ENCODE measurements around the gene NTMT1. TPM values are rescaled to one million over a fixed set of nuclear protein-coding genes. Genes with fewer than 3 reads are reported as not detected.

Gene NTMT1
- polyA plus RNA-seq, 3 donors = 16.0 to 43.9 (median 28.2) TPM

GRCh38 chr9:129623331-129623730, 2.6 kb upstream of the NTMT1 start:
- Histone ChIP-seq H3K79me2 (ENCODE audit: insufficient read depth, low read length) (peaks cover 25% of the 10 kb centered on the region), H2AFZ (ENCODE audit: insufficient read depth, low read depth, low read length, poor library complexity, severe bottlenecking) (no peak overlapping the region), H3K4me1 (ENCODE audit: control insufficient read depth in 1 of 2, insufficient read depth in 2 of 2, low read length in 2 of 2) (peaks cover 59 to 67% of the 10 kb centered on the region in 2 donors), H3K27me3 (ENCODE audit: control insufficient read depth in 2 of 2, insufficient read depth in 2 of 2, low read length in 2 of 2) (peaks cover 19 to 28% of the 10 kb centered on the region in 2 donors), H3K4me3 (replicated peaks in 1 of 3; ENCODE audit: low read depth in 2 of 3, low read length in 3 of 3) (no peak overlapping the region), H3K9ac (ENCODE audit: insufficient read depth, low read length, poor library complexity, severe bottlenecking) (no peak overlapping the region), H3K27ac (ENCODE audit: low read depth in 1 of 2, low read length in 2 of 2) (peak overlapping the region in 1 of 2 donors; percentile 57), H4K20me1 (ENCODE audit: insufficient read depth, low read length) (peaks cover 19% of the 10 kb centered on the region), H3K4me2 (replicated peaks; ENCODE audit: extremely low read depth, low read length, poor library complexity, severe bottlenecking) (no peak overlapping the region), H3K9me3 (replicated peaks in 1 of 2; ENCODE audit: control insufficient read depth in 1 of 2, insufficient read depth in 1 of 2, low read length in 2 of 2) (peaks cover 0 to 5% of the 10 kb centered on the region in 2 donors), H3K36me3 (replicated peaks in 1 of 2; ENCODE audit: control insufficient read depth in 1 of 2, insufficient read depth in 2 of 2, low read length in 2 of 2) (no peaks in the 10 kb centered on the region)
- Mint-ChIP-seq H3K27me3 (ENCODE audit: low read depth in 3 of 3) (peaks cover 21 to 30% (median 27%) of the 10 kb centered on the region in 3 donors), H3K4me1 (peaks cover 57% of the 10 kb centered on the region), H3K36me3 (peaks cover 5 to 17% of the 10 kb centered on the region in 2 donors), H3K9me3 (peaks cover 0 to 10% (median 4%) of the 10 kb centered on the region in 7 donors), H3K27ac (peak overlapping the region; percentile 66 to 96 (median 93)), H3K4me3 (peak overlapping the region; percentile 54 to 58)
- WGBS (ENCODE audit: insufficient coverage) = 0% methylated on average over 2 of the region's 6 CpGs
- TF ChIP-seq, protein P1, sequence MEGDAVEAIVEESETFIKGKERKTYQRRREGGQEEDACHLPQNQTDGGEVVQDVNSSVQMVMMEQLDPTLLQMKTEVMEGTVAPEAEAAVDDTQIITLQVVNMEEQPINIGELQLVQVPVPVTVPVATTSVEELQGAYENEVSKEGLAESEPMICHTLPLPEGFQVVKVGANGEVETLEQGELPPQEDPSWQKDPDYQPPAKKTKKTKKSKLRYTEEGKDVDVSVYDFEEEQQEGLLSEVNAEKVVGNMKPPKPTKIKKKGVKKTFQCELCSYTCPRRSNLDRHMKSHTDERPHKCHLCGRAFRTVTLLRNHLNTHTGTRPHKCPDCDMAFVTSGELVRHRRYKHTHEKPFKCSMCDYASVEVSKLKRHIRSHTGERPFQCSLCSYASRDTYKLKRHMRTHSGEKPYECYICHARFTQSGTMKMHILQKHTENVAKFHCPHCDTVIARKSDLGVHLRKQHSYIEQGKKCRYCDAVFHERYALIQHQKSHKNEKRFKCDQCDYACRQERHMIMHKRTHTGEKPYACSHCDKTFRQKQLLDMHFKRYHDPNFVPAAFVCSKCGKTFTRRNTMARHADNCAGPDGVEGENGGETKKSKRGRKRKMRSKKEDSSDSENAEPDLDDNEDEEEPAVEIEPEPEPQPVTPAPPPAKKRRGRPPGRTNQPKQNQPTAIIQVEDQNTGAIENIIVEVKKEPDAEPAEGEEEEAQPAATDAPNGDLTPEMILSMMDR (IDR thresholded peaks at IDR 0.05) = no peak
- peak; percentile 72 to 86 (median 76) for DNase-seq
- intact Hi-C loops (cut with micrococcal nuclease) = loop anchor here in 1 of 2 donors (5.0 kb wide), 1 partner anchor 276 kb away; no protein-coding TSS in a partner anchor

GRCh38 chr9:129624168-129624759, 1.7 kb upstream of the NTMT1 start:
- intact Hi-C loops (cut with micrococcal nuclease) = loop anchor here in 1 of 2 donors (2.0 to 5.0 kb wide), 2 partner anchors 13 to 277 kb away; no protein-coding TSS in a partner anchor
- H2AFZ ChIP-seq (ENCODE audit: insufficient read depth, low read depth, low read length, poor library complexity, severe bottlenecking) = peak overlapping the region; percentile 17
- H3K36me3 Mint-ChIP-seq = peaks cover 14 to 16% of the 10 kb centered on the region in 2 donors
- peaks cover 34% of the 10 kb centered on the region for H3K79me2 ChIP-seq (ENCODE audit: insufficient read depth, low read length)
- peaks cover 29% of the 10 kb centered on the region for H4K20me1 ChIP-seq (ENCODE audit: insufficient read depth, low read length)
- H3K4me1 ChIP-seq (ENCODE audit: control insufficient read depth in 1 of 2, insufficient read depth in 2 of 2, low read length in 2 of 2) = peaks cover 59 to 67% of the 10 kb centered on the region in 2 donors
- TF ChIP-seq, protein P1 (IDR thresholded peaks at IDR 0.05) = peak; percentile 92
- peaks cover 15 to 21% of the 10 kb centered on the region in 2 donors for H3K27me3 ChIP-seq (ENCODE audit: control insufficient read depth in 2 of 2, insufficient read depth in 2 of 2, low read length in 2 of 2)
- H3K9me3 Mint-ChIP-seq = peaks cover 0 to 8% (median 1%) of the 10 kb centered on the region in 7 donors
- H3K27ac ChIP-seq (ENCODE audit: low read depth in 1 of 2, low read length in 2 of 2) = peak overlapping the region; percentile 70 to 86
- WGBS (ENCODE audit: insufficient coverage) = 9% methylated on average over 4 of the region's 12 CpGs
- H3K27me3 Mint-ChIP-seq (ENCODE audit: low read depth in 3 of 3) = peaks cover 15 to 24% (median 21%) of the 10 kb centered on the region in 3 donors
- peak overlapping the region in 1 of 3 experiments; percentile 83 for H3K4me3 ChIP-seq (replicated peaks in 1 of 3; ENCODE audit: low read depth in 2 of 3, low read length in 3 of 3)
- no peak overlapping the region for H3K9ac ChIP-seq (ENCODE audit: insufficient read depth, low read length, poor library complexity, severe bottlenecking)
- H3K4me1 Mint-ChIP-seq = peaks cover 66% of the 10 kb centered on the region
- peak overlapping the region; percentile 89 to 96 (median 93) for H3K27ac Mint-ChIP-seq
- H3K9me3 ChIP-seq (replicated peaks in 1 of 2; ENCODE audit: control insufficient read depth in 1 of 2, insufficient read depth in 1 of 2, low read length in 2 of 2) = peaks cover 0 to 5% of the 10 kb centered on the region in 2 donors
- DNase-seq = peak; percentile 38 to 66 (median 58)
- H3K36me3 ChIP-seq (replicated peaks in 1 of 2; ENCODE audit: control insufficient read depth in 1 of 2, insufficient read depth in 2 of 2, low read length in 2 of 2) = peaks cover 0 to under 1% of the 10 kb centered on the region in 2 donors
- H3K4me3 Mint-ChIP-seq = peak overlapping the region in 1 of 2 donors; percentile 39
- peak overlapping the region; percentile 84 for H3K4me2 ChIP-seq (replicated peaks; ENCODE audit: extremely low read depth, low read length, poor library complexity, severe bottlenecking)
